Mesenchymal stem cell (in vitro differentiated cells and primary cell): Measurements from ENCODE around the gene NLGN1.

Source experiments
- DNase-seq: peaks from one replicate; pipeline ENCODE4 v3.0.0-alpha.2; 2013
- H2AFZ ChIP-seq: one replicate; pipeline ENCODE4 v1.6.1; 2013; ENCODE audit warnings: low read depth, mild to moderate bottlenecking, control low read depth, inconsistent platforms, low read length, moderate library complexity
- H2AK5ac ChIP-seq: 2 replicates; pipeline ENCODE4 v1.6.1; 2013; ENCODE audit warnings: low read length, moderate library complexity, mild to moderate bottlenecking, inconsistent platforms; ENCODE audit not compliant: severe bottlenecking
- H2BK120ac ChIP-seq: one replicate; pipeline ENCODE4 v1.6.1; 2013; ENCODE audit warnings: low read depth, mild to moderate bottlenecking, inconsistent platforms, low read length, moderate library complexity
- H2BK12ac ChIP-seq, 2 experiments: one replicate each; pipeline ENCODE4 v1.6.1; 2013; ENCODE audit warnings: inconsistent platforms in 2 of 2, low read length in 2 of 2, mild to moderate bottlenecking in 2 of 2, moderate library complexity in 2 of 2, control low read depth in 1 of 2
- H2BK15ac ChIP-seq: one replicate; pipeline ENCODE4 v1.6.1; 2013; ENCODE audit warnings: mild to moderate bottlenecking, low read depth, inconsistent platforms; ENCODE audit not compliant: poor library complexity, severe bottlenecking
- H2BK5ac ChIP-seq: 2 replicates; pipeline ENCODE4 v1.6.1; 2013; ENCODE audit warnings: low read depth, mild to moderate bottlenecking, low read length, control low read depth, inconsistent platforms; ENCODE audit not compliant: poor library complexity, severe bottlenecking
- H3K14ac ChIP-seq, 2 experiments: one replicate each; pipeline ENCODE4 v1.6.1; 2013; ENCODE audit warnings: inconsistent platforms in 2 of 2, low read length in 2 of 2, control low read depth in 1 of 2, mild to moderate bottlenecking in 1 of 2, moderate library complexity in 1 of 2
- H3K18ac ChIP-seq, 2 experiments: one replicate each; pipeline ENCODE4 v1.6.1; 2013; ENCODE audit warnings: inconsistent platforms in 2 of 2, low read length in 2 of 2, control low read depth in 1 of 2, low read depth in 1 of 2, mild to moderate bottlenecking in 1 of 2
- H3K23ac ChIP-seq, 2 experiments: one replicate each; pipeline ENCODE4 v1.6.1; 2013; ENCODE audit warnings: inconsistent platforms in 2 of 2, low read length in 2 of 2, mild to moderate bottlenecking in 2 of 2, moderate library complexity in 2 of 2, control low read depth in 1 of 2
- H3K27ac ChIP-seq: 2 replicates; pipeline ENCODE4 v1.5.1; 2013; ENCODE audit warnings: mild to moderate bottlenecking, moderate library complexity, low read length, control low read depth, inconsistent platforms; ENCODE audit not compliant: poor library complexity, severe bottlenecking
- H3K27me3 ChIP-seq, 2 experiments: 2 replicates each; pipeline versions ENCODE4 v1.6.1 to v1.7.0; 2013; ENCODE audit warnings: low read length in 2 of 2, mild to moderate bottlenecking in 2 of 2, moderate library complexity in 2 of 2, control low read depth in 1 of 2, inconsistent platforms in 1 of 2; ENCODE audit not compliant: control insufficient read depth in 1 of 2, insufficient read depth in 1 of 2
- H3K36me3 ChIP-seq, 2 experiments: 2 replicates each; pipeline versions ENCODE4 v1.6.1 to v1.7.0; 2013; ENCODE audit warnings: low read length in 2 of 2, control low read depth in 1 of 2, inconsistent platforms in 1 of 2, low read depth in 1 of 2, mild to moderate bottlenecking in 1 of 2; ENCODE audit not compliant: insufficient read depth in 2 of 2, control insufficient read depth in 1 of 2
- H3K4ac ChIP-seq, 2 experiments: one replicate each; pipeline ENCODE4 v1.6.1; 2013; ENCODE audit warnings: inconsistent platforms in 2 of 2, low read length in 2 of 2, mild to moderate bottlenecking in 2 of 2, moderate library complexity in 2 of 2, control low read depth in 1 of 2, low read depth in 1 of 2
- H3K4me1 ChIP-seq: 2 replicates; pipeline ENCODE4 v1.6.1; 2013; ENCODE audit warnings: low read depth, low read length, control low read depth; ENCODE audit not compliant: control insufficient read depth, insufficient read depth
- H3K4me2 ChIP-seq: 2 replicates; pipeline ENCODE4 v1.6.1; 2013; ENCODE audit warnings: low read length, mild to moderate bottlenecking, inconsistent platforms; ENCODE audit not compliant: poor library complexity, severe bottlenecking
- H3K4me3 ChIP-seq, 2 experiments: 2 replicates each; pipeline versions ENCODE4 v1.5.1 to v1.7.0; 2013; ENCODE audit warnings: low read length in 2 of 2, mild to moderate bottlenecking in 2 of 2, control low read depth in 1 of 2, low read depth in 1 of 2; ENCODE audit not compliant: insufficient read depth in 1 of 2
- H3K79me1 ChIP-seq: replicated peaks from 2 replicates; pipeline ENCODE4 v1.6.1; 2013; ENCODE audit warnings: mild to moderate bottlenecking, control low read depth, low read length, inconsistent platforms; ENCODE audit not compliant: poor library complexity, severe bottlenecking
- H3K9ac ChIP-seq: 2 replicates; pipeline ENCODE4 v1.7.0; 2013; ENCODE audit warnings: mild to moderate bottlenecking, low read length, moderate library complexity
- H3K9me3 ChIP-seq: 2 replicates; pipeline ENCODE4 v1.7.0; 2013; ENCODE audit warnings: mild to moderate bottlenecking, low read length; ENCODE audit not compliant: control insufficient read depth
- H4K8ac ChIP-seq: one replicate; pipeline ENCODE4 v1.6.1; 2013; ENCODE audit warnings: inconsistent platforms, mild to moderate bottlenecking, low read length, moderate library complexity
- H4K91ac ChIP-seq: one replicate; pipeline ENCODE4 v1.6.1; 2013; ENCODE audit warnings: mild to moderate bottlenecking, low read length, inconsistent platforms
- WGBS: methylation state at CpG from one replicate; pipeline ENCODE4 v1.1.7; 2013; ENCODE audit warnings: mixed read lengths; 5-methylcytosine and 5-hydroxymethylcytosine counted together

Gene NLGN1

GRCh38 chr3:173762501-173762900, 365.0 kb downstream of the NLGN1 start:
- Histone ChIP-seq H3K4me1 (no peaks in the 10 kb centered on the region), H3K18ac (no peak overlapping the region), H3K23ac (no peak overlapping the region), H2BK15ac (no peak overlapping the region), H3K9me3 (no peaks in the 10 kb centered on the region), H3K27ac (no peak overlapping the region), H3K4ac (no peak overlapping the region), H2AK5ac (no peak overlapping the region), H3K79me1 (no peaks in the 10 kb centered on the region), H2BK12ac (no peak overlapping the region), H2BK5ac (no peak overlapping the region), H3K4me2 (no peak overlapping the region), H3K27me3 (no peaks in the 10 kb centered on the region), H3K4me3 (no peak overlapping the region), H3K9ac (no peak overlapping the region), H3K36me3 (no peaks in the 10 kb centered on the region), H4K8ac (no peak overlapping the region), H2AFZ (no peak overlapping the region), H2BK120ac (no peak overlapping the region), H3K14ac (no peak overlapping the region), H4K91ac (no peak overlapping the region)
- DNase-seq = no peak
- WGBS = 90% methylated on average over 3 of the region's 4 CpGs

- no peak overlapping the region for H3K27ac ChIP-seq
- H2AK5ac ChIP-seq = no peak overlapping the region
- H3K9me3 ChIP-seq = no peaks in the 10 kb centered on the region
- no peak overlapping the region for H2BK12ac ChIP-seq
- no peak overlapping the region for H3K14ac ChIP-seq
- 91% methylated on average over 1 of the region's 2 CpGs for WGBS
- H2BK5ac ChIP-seq = no peak overlapping the region
- DNase-seq = no peak
- no peaks in the 10 kb centered on the region for H3K36me3 ChIP-seq
- H3K27me3 ChIP-seq = no peaks in the 10 kb centered on the region
- no peak overlapping the region for H2AFZ ChIP-seq
- no peaks in the 10 kb centered on the region for H3K4me1 ChIP-seq
- H3K9ac ChIP-seq = no peak overlapping the region
- no peak overlapping the region for H3K4me3 ChIP-seq
- H3K4me2 ChIP-seq = no peak overlapping the region
- H3K4ac ChIP-seq = no peak overlapping the region
- no peak overlapping the region for H3K18ac ChIP-seq
- no peak overlapping the region for H4K8ac ChIP-seq
- H2BK120ac ChIP-seq = no peak overlapping the region
- H4K91ac ChIP-seq = no peak overlapping the region
- H2BK15ac ChIP-seq = no peak overlapping the region
- no peaks in the 10 kb centered on the region for H3K79me1 ChIP-seq
- H3K23ac ChIP-seq = no peak overlapping the region
Observed at GRCh38 chr3:173770011-173770410, 372.5 kb downstream of the NLGN1 start.

- Histone ChIP-seq H3K4me2 (no peak overlapping the region), H3K23ac (no peak overlapping the region), H3K79me1 (no peaks in the 10 kb centered on the region), H3K9me3 (no peaks in the 10 kb centered on the region), H4K91ac (no peak overlapping the region), H3K4me1 (no peaks in the 10 kb centered on the region), H3K27me3 (no peaks in the 10 kb centered on the region), H3K4me3 (no peak overlapping the region), H2BK15ac (no peak overlapping the region), H4K8ac (no peak overlapping the region), H3K4ac (no peak overlapping the region), H3K14ac (no peak overlapping the region), H2AK5ac (no peak overlapping the region), H3K9ac (no peak overlapping the region), H3K27ac (no peak overlapping the region), H2BK120ac (no peak overlapping the region), H2BK12ac (no peak overlapping the region), H3K18ac (no peak overlapping the region), H2AFZ (no peak overlapping the region), H3K36me3 (no peaks in the 10 kb centered on the region), H2BK5ac (no peak overlapping the region)
- 96% methylated on average over 2 of the region's 3 CpGs for WGBS
- DNase-seq = no peak
Observed at GRCh38 chr3:173770796-173771573, 373.4 kb downstream of the NLGN1 start.

- Histone ChIP-seq H2BK120ac (no peak overlapping the region), H4K91ac (no peak overlapping the region), H3K4me3 (no peak overlapping the region), H4K8ac (no peak overlapping the region), H2AK5ac (no peak overlapping the region), H2BK12ac (no peak overlapping the region), H3K27me3 (no peaks in the 10 kb centered on the region), H2BK15ac (no peak overlapping the region), H3K9ac (no peak overlapping the region), H3K4me1 (no peaks in the 10 kb centered on the region), H3K4ac (no peak overlapping the region), H3K27ac (no peak overlapping the region), H2BK5ac (no peak overlapping the region), H2AFZ (no peak overlapping the region), H3K23ac (no peak overlapping the region), H3K9me3 (no peaks in the 10 kb centered on the region), H3K18ac (no peak overlapping the region), H3K79me1 (no peaks in the 10 kb centered on the region), H3K4me2 (no peak overlapping the region), H3K14ac (no peak overlapping the region), H3K36me3 (no peaks in the 10 kb centered on the region)
- 98% methylated on average over 3 of the region's 3 CpGs for WGBS
- DNase-seq = no peak
Observed at GRCh38 chr3:173773800-173774199, 376.3 kb downstream of the NLGN1 start.
